GM21825 (cell line): ENCODE results near the gene FAM170B.

ENCODE experiments used
- ATAC-seq: cut with Tn5 transposase; IDR thresholded peaks from one replicate; pipeline ENCODE4 v1.9.1; 2021; ENCODE audit warnings: mild to moderate bottlenecking, moderate library complexity; ENCODE audit not compliant: unreplicated experiment

FAM170B gene

GRCh38 chr10:49131507-49132361, 2.1 kb downstream of the FAM170B start:
- ATAC-seq: no peak

- ATAC-seq: no peak
Measured at GRCh38 chr10:49129376-49129775, 4.4 kb downstream of the FAM170B start.

GRCh38 chr10:49128854-49129253, 5.0 kb downstream of the FAM170B start:
- ATAC-seq: no peak

- no peak for ATAC-seq
Measured at GRCh38 chr10:49123981-49124950, 9.6 kb downstream of the FAM170B start.

- no peak for ATAC-seq
Measured at GRCh38 chr10:49120911-49121310, 12.9 kb downstream of the FAM170B start.

GRCh38 chr10:49119746-49120145, 14.1 kb downstream of the FAM170B start:
- no peak for ATAC-seq

- ATAC-seq: no peak
Measured at GRCh38 chr10:49118430-49119074, 15.3 kb downstream of the FAM170B start.

GRCh38 chr10:49117376-49118070, 16.3 kb downstream of the FAM170B start:
- no peak for ATAC-seq

- no peak for ATAC-seq
Measured at GRCh38 chr10:49116509-49117375, 17.1 kb downstream of the FAM170B start.

- no peak for ATAC-seq
Measured at GRCh38 chr10:49115796-49116508, 17.9 kb downstream of the FAM170B start.

- no peak for ATAC-seq
Measured at GRCh38 chr10:49115015-49115795, 18.6 kb downstream of the FAM170B start, which contains the start of gene VSTM4. VSTM4 (minus strand) TSS chr10:49115522; CDS start chr10:49115485, 37 bp downstream.

GRCh38 chr10:49114718-49115014, 19.2 kb downstream of the FAM170B start:
- ATAC-seq: no peak

- ATAC-seq: no peak
Measured at GRCh38 chr10:49113741-49114141, 20.1 kb downstream of the FAM170B start.

GRCh38 chr10:49112851-49113250, 21.0 kb downstream of the FAM170B start:
- no peak for ATAC-seq

- no peak for ATAC-seq
Measured at GRCh38 chr10:49112098-49112497, 21.7 kb downstream of the FAM170B start.

GRCh38 chr10:49111320-49111698, 22.5 kb downstream of the FAM170B start:
- no peak for ATAC-seq

- ATAC-seq: no peak
Measured at GRCh38 chr10:49110684-49111319, 23.0 kb downstream of the FAM170B start.
